ENCODE measurements around the gene PRMT3.

DNA sequence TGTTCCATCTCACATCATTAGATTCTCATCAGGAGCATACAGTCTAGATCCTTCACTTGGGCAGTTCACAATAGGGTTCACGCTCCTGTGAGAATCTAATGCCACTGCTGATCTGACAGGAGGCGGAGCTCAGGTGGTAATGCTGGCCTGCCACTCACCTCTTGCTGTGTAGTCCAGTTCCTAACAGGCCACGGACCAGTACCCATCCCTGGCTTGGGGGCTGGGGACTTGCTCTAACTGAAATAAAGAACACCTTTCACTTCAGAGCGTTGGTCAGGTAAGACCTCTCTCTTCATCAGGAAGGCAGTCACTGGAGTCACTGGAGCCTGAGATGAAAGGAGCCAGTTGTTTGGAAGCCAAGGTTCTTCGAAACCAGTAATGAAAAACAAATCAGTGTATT, 41.7 kb downstream of the PRMT3 start:
- TF ChIP-seq EZH2 (IDR thresholded peaks at IDR 0.05; ENCODE audit: insufficient read depth, poor library complexity, severe bottlenecking): no peak
- TF ChIP-seq EZH2phosphoT487 (IDR thresholded peaks at IDR 0.05; ENCODE audit: insufficient read depth, low read depth): no peak

Measured in GM23248 (cell line).